Breast epithelium (tissue), 4 donors: ENCODE measurements around the gene CEPT1. TPM values are rescaled to one million over a fixed set of nuclear protein-coding genes. Genes with fewer than 3 reads are reported as not detected.

Source experiments
- DNase-seq, 2 donors: peaks; one replicate each; pipeline ENCODE4 v3.0.0-alpha.2; 2019; ENCODE audit warnings: low spot score in 2 of 2
- H3K27ac ChIP-seq, 2 donors: fragments of 200-600 bp; sonication (generic) in 1 of 2; one replicate each; pipeline ENCODE4 v1.5.1; 2016 to 2019; ENCODE audit warnings: mild to moderate bottlenecking in 1 of 2
- H3K27me3 ChIP-seq, 2 donors: fragments of 200-600 bp; sonication (generic) in 1 of 2; one replicate each; pipeline versions ENCODE4 v1.5.1 to v1.6.0; 2017 to 2019; ENCODE audit warnings: control low read depth in 1 of 2, mild to moderate bottlenecking in 1 of 2
- H3K36me3 ChIP-seq: fragments of 200-600 bp; one replicate; pipeline ENCODE4 v1.5.1; 2019
- H3K4me1 ChIP-seq, 2 donors: fragments of 200-600 bp; sonication (generic); one replicate each; pipeline ENCODE4 v1.5.1; 2016 to 2019; ENCODE audit warnings: control low read depth in 1 of 2
- H3K4me3 ChIP-seq, 3 donors: fragments of 200-600 bp; sonication (generic); 1 replicate in 2 of 3; 2 replicates in 1 of 3; pipeline ENCODE4 v1.5.1; 2016 to 2019; ENCODE audit warnings: mild to moderate bottlenecking in 3 of 3, moderate library complexity in 2 of 3
- H3K9me3 ChIP-seq, 2 donors: fragments of 200-600 bp; sonication (generic) in 1 of 2; one replicate each; pipeline ENCODE4 v1.5.1; 2016 to 2019; ENCODE audit warnings: control low read depth in 1 of 2
- POLR2A ChIP-seq: fragments of 450-650 bp; IDR thresholded peaks from one replicate; pipeline ENCODE4 v1.6.1; 2016; ENCODE audit warnings: antibody characterized with exemption, mild to moderate bottlenecking, moderate library complexity
- POLR2AphosphoS5 ChIP-seq, 3 donors: sonication (generic); formaldehyde crosslinking; IDR thresholded peaks; one replicate each; pipeline ENCODE4 v1.6.1; 2017; ENCODE audit warnings: antibody characterized with exemption in 3 of 3
- intact Hi-C: fragments of 100-400 bp; cut with DNase I; formaldehyde crosslinking; loops from one replicate; pipeline ENCODE4 v1.15.1; 2023; ENCODE audit warnings: low total_unique reads
- total RNA-seq, 3 donors: library from RNA; depleted of rRNA; stranded (reverse); fragments of >200 nt; gene quantifications; one replicate each; pipeline ENCODE4 v1.1.0, GENCODE V29; 2016
- TF ChIP-seq, protein P1 (sequence below), 3 donors: fragments of 450-650 bp; IDR thresholded peaks; one replicate each; pipeline ENCODE4 v1.5.1; 2016 to 2017; ENCODE audit warnings: antibody characterized with exemption in 3 of 3, mild to moderate bottlenecking in 3 of 3, moderate library complexity in 3 of 3

The CEPT1 gene
- total RNA-seq, 3 donors from 2014 or later = 49.8 to 67.7 (median 62.5) TPM

DNA sequence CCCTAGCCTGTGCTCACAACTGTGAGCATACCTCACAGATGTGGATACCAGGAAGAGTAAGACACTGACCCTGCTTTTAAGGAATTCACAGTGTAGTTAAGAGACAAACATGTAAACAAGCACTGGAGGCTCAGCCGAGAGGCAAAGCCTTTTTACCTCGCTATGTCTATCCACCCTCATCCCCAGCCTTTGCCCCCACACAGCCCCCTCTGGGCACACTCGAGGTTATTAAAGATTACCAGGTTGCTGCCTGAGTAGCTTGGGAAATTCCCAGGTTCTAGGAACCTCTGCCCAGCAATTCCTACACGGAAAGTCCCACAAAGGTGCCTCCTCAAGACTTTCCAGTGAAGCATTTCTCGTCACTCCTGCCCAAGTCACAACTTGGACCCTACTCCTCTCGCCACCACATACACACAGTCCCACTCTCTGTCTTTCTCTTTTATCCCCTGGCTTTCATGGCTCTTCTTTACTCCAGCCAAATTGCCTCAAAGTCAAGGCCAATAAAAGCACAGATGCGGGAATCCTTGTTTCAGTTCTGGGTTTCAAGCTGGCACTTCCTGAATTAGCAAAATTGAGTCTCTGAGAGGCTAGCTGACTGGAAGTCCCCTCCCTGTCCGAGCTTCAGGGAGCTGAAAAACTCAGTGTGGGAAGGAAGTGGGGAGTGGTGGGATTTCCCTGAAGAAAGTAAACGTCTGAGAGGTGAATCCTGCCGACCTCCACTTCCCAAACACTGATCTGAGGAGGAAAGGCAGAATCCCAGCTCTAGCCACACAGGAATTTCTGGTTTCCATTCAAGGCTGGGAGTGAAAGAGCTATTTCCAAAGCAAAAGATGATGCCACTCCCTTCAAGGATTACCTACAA, 52.9 kb downstream of the CEPT1 start:
- Histone ChIP-seq H3K4me3 (no peak overlapping the region), H3K27ac (peak overlapping the region; percentile 74 to 77), H3K4me1 (peaks cover 0 to 5% of the 10 kb centered on the region in 2 donors), H3K9me3 (no peaks in the 10 kb centered on the region), H3K27me3 (no peaks in the 10 kb centered on the region), H3K36me3 (no peaks in the 10 kb centered on the region)
- intact Hi-C loops = no loop called here
- TF ChIP-seq POLR2A = no peak
- TF ChIP-seq POLR2AphosphoS5 (IDR thresholded peaks at IDR 0.05) = no peak
- TF ChIP-seq, protein P1, sequence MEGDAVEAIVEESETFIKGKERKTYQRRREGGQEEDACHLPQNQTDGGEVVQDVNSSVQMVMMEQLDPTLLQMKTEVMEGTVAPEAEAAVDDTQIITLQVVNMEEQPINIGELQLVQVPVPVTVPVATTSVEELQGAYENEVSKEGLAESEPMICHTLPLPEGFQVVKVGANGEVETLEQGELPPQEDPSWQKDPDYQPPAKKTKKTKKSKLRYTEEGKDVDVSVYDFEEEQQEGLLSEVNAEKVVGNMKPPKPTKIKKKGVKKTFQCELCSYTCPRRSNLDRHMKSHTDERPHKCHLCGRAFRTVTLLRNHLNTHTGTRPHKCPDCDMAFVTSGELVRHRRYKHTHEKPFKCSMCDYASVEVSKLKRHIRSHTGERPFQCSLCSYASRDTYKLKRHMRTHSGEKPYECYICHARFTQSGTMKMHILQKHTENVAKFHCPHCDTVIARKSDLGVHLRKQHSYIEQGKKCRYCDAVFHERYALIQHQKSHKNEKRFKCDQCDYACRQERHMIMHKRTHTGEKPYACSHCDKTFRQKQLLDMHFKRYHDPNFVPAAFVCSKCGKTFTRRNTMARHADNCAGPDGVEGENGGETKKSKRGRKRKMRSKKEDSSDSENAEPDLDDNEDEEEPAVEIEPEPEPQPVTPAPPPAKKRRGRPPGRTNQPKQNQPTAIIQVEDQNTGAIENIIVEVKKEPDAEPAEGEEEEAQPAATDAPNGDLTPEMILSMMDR (IDR thresholded peaks at IDR 0.05) = no peak
- no peak for DNase-seq

DNA sequence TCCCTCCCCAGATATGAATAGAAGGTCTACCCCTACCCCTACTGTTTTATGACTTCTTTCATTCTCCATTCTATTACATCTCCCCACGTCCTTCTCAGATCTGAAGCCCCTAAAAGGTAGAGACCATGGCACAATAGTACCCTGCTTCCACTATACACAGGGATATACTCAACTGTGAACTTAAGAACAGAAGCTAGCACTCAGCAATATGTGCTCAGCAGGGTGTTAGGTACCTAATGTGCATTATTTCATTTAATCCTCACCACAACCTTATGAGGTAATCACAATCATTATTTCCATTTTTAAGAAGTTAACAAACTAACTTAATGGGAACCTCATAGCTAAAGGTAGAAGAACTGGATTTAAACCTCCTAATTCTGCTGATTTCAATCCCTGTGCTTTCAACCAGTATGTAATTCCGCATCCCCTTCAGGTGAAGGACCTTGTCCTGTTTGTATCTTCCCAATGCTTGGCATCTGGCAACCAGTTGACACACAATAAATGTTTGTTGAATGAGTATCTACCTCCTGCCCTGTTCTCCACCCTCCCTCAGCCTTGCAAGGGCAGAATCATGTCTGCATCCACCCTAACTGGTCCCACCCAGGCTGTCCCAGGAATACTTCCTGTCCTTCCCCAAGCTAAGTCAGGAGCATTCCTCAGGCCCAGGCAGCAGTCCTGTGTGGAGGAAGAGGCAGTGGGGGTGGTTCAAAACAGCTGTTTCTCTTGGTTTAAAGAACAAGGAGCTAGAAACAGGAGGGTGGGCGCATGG, 53.9 kb downstream of the CEPT1 start:
- H3K36me3 ChIP-seq = no peaks in the 10 kb centered on the region
- H3K27ac ChIP-seq = peak overlapping the region; percentile 74 to 77
- no peaks in the 10 kb centered on the region for H3K9me3 ChIP-seq
- TF ChIP-seq, protein P1 (IDR thresholded peaks at IDR 0.05) = no peak
- no peak for TF ChIP-seq POLR2A
- TF ChIP-seq POLR2AphosphoS5 (IDR thresholded peaks at IDR 0.05) = no peak
- DNase-seq = no peak
- intact Hi-C loops = no loop called here
- H3K4me3 ChIP-seq = no peak overlapping the region
- H3K27me3 ChIP-seq = no peaks in the 10 kb centered on the region
- H3K4me1 ChIP-seq = peaks cover 0 to 5% of the 10 kb centered on the region in 2 donors

DNA sequence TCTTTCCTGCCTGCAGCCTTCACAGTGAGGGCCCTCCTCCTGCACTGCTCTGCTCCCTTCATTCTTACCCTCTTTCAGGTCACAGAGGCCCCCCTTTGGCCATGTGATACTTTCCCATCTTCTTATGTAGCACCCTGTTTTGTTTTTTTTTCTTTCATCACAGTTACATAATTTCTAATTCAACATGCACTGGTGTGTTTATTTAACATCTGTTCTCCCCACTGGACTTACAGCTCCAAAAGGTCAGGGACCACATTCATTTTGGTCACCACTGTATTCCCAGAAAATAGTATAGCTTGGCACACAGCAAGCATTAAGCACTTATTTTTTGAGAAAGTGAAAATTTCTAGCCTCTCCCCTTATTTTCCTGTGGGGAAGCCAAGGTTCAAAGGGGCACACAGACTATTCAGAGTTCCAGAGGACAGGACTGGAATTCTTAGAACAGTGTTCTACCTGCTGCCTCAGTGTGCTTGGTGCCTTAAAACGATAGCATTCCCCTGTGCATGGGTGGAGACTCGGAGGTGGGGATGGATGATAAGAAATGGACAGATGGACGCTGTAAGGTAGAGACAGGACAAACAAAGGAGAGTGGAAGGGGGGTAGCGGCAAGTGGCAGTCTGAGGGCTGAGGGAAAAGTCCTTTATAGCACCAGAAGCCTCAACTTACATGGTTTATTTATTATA, 55.1 kb downstream of the CEPT1 start:
- TF ChIP-seq POLR2AphosphoS5 (IDR thresholded peaks at IDR 0.05) (no peak), POLR2A (no peak)
- TF ChIP-seq, protein P1 (IDR thresholded peaks at IDR 0.05) = no peak
- no peak for DNase-seq
- Histone ChIP-seq H3K27me3 (no peaks in the 10 kb centered on the region), H3K4me1 (peaks cover 0 to 5% of the 10 kb centered on the region in 2 donors), H3K36me3 (no peaks in the 10 kb centered on the region), H3K27ac (peak overlapping the region in 1 of 2 donors; percentile 5), H3K4me3 (no peak overlapping the region), H3K9me3 (no peaks in the 10 kb centered on the region)
- intact Hi-C loops = no loop called here

DNA sequence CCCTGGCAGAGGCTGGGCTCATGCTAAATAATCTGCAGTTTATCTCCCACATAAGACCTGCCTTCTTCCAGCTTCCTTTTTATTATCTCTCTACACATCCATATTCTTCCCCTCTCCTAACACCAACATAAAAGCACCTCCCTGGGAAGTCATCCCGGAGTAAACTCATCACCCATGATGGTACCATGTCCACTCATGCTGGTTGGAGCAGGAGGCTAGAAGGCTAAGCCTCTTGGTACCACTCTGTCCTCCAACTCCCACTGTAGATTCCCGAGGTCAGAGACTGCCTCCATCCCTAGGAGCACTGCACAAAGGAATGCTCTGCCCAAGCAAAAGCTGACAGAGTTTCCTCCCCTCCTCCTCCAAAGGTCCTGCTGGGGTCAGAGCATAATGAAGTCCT, 56.2 kb downstream of the CEPT1 start:
- TF ChIP-seq POLR2A = no peak
- H3K36me3 ChIP-seq = no peaks in the 10 kb centered on the region
- H3K27ac ChIP-seq = no peak overlapping the region
- no peak overlapping the region for H3K4me3 ChIP-seq
- intact Hi-C loops = no loop called here
- H3K4me1 ChIP-seq = peaks cover 0 to 6% of the 10 kb centered on the region in 2 donors
- H3K9me3 ChIP-seq = no peaks in the 10 kb centered on the region
- H3K27me3 ChIP-seq = no peaks in the 10 kb centered on the region
- DNase-seq = no peak

DNA sequence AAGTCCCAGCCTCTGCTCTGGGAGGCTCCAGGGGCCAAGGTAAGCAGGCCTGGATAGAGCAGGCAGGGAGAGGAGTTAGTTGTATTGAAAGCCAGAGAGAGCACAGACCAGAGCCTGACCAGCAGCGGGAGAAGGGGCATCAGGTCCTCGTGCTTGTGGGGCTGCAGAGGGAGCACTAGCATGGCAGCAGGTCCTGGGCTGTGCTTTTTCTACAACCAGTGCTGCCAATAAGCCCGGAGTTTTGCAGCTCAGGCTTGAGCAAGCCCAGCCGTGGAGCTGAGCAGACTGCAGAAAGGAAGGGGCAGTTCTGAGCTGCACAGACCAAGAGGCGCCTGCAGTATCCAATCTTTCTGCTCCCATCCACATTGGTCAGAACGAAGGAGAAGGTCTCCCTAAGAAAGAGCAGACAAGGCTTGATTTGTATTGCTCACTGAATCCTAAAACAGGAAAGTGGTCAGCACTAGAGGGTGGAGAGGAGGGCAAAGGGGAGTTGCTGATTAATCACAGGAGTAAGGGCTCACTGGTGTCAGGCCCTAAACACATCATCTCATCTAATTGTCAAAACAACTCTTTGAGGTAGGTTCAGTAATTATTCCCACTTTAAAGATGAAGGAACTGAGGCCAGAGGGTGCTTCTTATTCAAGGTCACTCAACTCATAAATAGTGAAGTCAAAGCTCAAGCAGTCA, 57.7 kb downstream of the CEPT1 start:
- H3K27me3 ChIP-seq = no peaks in the 10 kb centered on the region
- peaks cover 3 to 13% of the 10 kb centered on the region in 2 donors for H3K4me1 ChIP-seq
- DNase-seq = no peak
- intact Hi-C loops = no loop called here
- H3K4me3 ChIP-seq = peak overlapping the region in 2 of 3 donors; percentile 9 to 36
- no peak for TF ChIP-seq POLR2AphosphoS5 (IDR thresholded peaks at IDR 0.05)
- no peak for TF ChIP-seq POLR2A
- TF ChIP-seq, protein P1 (IDR thresholded peaks at IDR 0.05) = no peak
- no peak overlapping the region for H3K27ac ChIP-seq
- H3K9me3 ChIP-seq = no peaks in the 10 kb centered on the region
- H3K36me3 ChIP-seq = no peaks in the 10 kb centered on the region
